ENCODE data around the gene NECAB3.

NECAB3 gene

GRCh38 chr20:33693289-33693688, 19.1 kb upstream of the NECAB3 start:
- H3K4me1 ChIP-seq (ENCODE audit: control insufficient read depth, insufficient read depth, low read length): peaks cover 2% of the 10 kb centered on the region
- H3K36me3 ChIP-seq (ENCODE audit: control insufficient read depth, insufficient read depth, low read length): no peaks in the 10 kb centered on the region
- H3K9me3 ChIP-seq (ENCODE audit: control insufficient read depth, insufficient read depth, low read length): no peaks in the 10 kb centered on the region

GRCh38 chr20:33689973-33690372, 15.7 kb upstream of the NECAB3 start:
- Histone ChIP-seq H3K4me3 (ENCODE audit: low read depth, low read length) (no peak overlapping the region), H3K9ac (ENCODE audit: low read depth, low read length) (no peak overlapping the region), H3K36me3 (ENCODE audit: control insufficient read depth, insufficient read depth, low read length) (no peaks in the 10 kb centered on the region), H3K4me1 (ENCODE audit: control insufficient read depth, insufficient read depth, low read length) (peaks cover 6% of the 10 kb centered on the region), H3K27me3 (ENCODE audit: control insufficient read depth, insufficient read depth, low read length) (peaks cover 12% of the 10 kb centered on the region), H3K9me3 (ENCODE audit: control insufficient read depth, insufficient read depth, low read length) (no peaks in the 10 kb centered on the region)

More at GRCh38 chr20:33693289-33693688, 19.1 kb upstream of the NECAB3 start:
- H3K4me3 ChIP-seq (ENCODE audit: low read depth, low read length): no peak overlapping the region
- H3K27me3 ChIP-seq (ENCODE audit: control insufficient read depth, insufficient read depth, low read length): peaks cover 11% of the 10 kb centered on the region
- H3K9ac ChIP-seq (ENCODE audit: low read depth, low read length): no peak overlapping the region

GRCh38 chr20:33689493-33689892, 15.3 kb upstream of the NECAB3 start:
- H3K36me3 ChIP-seq (ENCODE audit: control insufficient read depth, insufficient read depth, low read length): no peaks in the 10 kb centered on the region
- H3K4me1 ChIP-seq (ENCODE audit: control insufficient read depth, insufficient read depth, low read length): peaks cover 6% of the 10 kb centered on the region
- no peak overlapping the region for H3K9ac ChIP-seq (ENCODE audit: low read depth, low read length)
- H3K9me3 ChIP-seq (ENCODE audit: control insufficient read depth, insufficient read depth, low read length): no peaks in the 10 kb centered on the region
- H3K4me3 ChIP-seq (ENCODE audit: low read depth, low read length): no peak overlapping the region
- peaks cover 12% of the 10 kb centered on the region for H3K27me3 ChIP-seq (ENCODE audit: control insufficient read depth, insufficient read depth, low read length)

DNA sequence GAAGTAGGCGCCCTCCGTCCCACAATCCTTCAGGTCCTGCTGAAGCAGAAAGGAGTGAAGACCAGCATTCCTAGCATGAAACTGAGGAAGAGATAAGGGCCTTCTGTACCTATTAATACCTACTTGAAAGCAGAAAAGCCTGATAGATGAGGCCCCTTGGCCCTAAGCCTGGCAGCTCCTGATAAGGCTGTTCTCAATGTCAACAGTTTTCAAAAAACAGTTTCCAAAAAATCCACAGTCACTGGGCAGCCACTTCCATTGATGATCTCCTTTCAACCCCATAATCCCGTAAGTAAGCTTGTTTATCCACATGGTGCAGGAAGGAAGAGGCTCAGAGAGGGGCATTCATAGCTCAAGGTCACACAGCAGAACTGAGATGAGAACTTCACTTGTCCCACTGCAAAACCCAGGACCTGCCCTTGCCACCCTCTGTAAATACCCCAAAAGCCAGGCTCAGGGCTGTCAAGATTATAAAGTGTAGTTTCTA, 14.8 kb upstream of the NECAB3 start:
- Histone ChIP-seq H3K36me3 (ENCODE audit: control insufficient read depth, insufficient read depth, low read length) (no peaks in the 10 kb centered on the region), H3K27me3 (ENCODE audit: control insufficient read depth, insufficient read depth, low read length) (peaks cover 12% of the 10 kb centered on the region), H3K4me1 (ENCODE audit: control insufficient read depth, insufficient read depth, low read length) (peaks cover 8% of the 10 kb centered on the region), H3K4me3 (ENCODE audit: low read depth, low read length) (no peak overlapping the region), H3K9ac (ENCODE audit: low read depth, low read length) (no peak overlapping the region), H3K9me3 (ENCODE audit: control insufficient read depth, insufficient read depth, low read length) (no peaks in the 10 kb centered on the region)

DNA sequence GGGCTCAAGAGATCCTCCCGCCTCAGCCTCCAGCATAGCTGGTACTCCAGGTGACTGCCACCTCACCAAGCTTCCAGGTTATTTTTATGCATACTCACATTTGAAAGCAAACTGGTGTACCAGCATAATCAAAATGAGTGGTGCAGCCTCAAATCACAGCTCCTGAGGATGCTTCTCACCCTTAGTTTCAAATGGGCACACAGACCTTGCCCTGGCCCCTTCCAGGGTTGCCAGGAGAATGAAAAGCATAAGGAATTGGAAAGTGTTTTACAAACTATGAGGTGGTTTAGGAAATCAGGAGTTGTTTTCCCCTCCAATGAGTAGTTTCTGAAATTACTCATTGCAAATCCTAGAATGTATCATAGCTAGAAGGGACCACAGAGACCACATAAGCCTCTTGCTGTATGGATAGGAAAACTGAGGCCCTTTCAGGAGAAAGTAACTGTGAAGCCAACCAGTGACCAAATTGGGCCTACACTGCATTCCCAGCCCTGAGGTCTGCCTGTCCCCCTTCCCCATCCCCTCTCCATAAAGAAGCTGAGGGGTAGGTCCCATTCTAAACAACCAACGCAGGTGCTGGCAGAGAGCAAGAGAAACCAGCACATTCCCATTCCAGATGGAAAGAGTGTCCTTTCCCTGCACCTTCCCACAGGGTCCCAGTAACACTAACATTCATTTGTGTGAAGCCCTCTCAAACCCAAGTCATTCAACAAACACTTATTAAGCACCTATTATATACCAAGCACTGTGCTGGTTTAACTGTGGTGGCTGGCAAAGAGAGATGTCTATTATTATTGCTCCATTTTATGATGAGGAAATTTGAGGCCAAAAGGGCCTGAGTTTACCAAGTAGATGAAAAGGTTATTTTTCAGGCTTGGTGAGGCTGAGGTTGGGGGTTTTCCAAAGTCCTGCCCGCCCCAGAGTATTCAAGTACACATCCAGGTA, 14.0 kb upstream of the NECAB3 start:
- Histone ChIP-seq H3K36me3 (ENCODE audit: control insufficient read depth, insufficient read depth, low read length) (peaks cover 2% of the 10 kb centered on the region), H3K4me3 (ENCODE audit: low read depth, low read length) (no peak overlapping the region), H3K9me3 (ENCODE audit: control insufficient read depth, insufficient read depth, low read length) (no peaks in the 10 kb centered on the region), H3K4me1 (ENCODE audit: control insufficient read depth, insufficient read depth, low read length) (peaks cover 8% of the 10 kb centered on the region), H3K9ac (ENCODE audit: low read depth, low read length) (no peak overlapping the region), H3K27me3 (ENCODE audit: control insufficient read depth, insufficient read depth, low read length) (peaks cover 12% of the 10 kb centered on the region)

DNA sequence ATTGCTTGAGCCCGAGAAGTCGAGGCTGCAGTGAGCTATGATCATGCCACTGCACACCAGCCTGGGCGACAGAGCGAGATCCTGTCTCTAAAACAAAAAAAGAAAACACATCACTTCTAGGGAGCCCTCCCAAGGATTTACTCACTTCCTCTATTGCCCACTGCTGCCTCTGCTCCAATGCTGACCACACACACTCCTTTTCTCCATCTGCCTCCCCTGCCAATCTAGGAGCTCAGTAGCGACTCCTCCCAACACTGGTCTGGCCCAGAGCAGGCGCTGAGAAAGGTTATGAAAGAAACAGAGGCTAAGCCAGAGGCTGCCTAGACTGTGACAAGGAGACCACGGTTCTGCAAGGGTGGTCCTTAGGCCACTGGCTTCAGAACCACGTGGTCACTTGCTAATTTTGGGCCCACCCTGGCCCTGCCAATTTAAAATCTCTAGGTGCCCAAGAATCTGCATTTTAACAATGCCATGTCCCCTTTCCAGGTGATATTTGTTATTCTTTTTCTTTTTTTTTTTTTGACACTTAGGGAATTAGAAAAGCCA, 13.2 kb upstream of the NECAB3 start:
- Histone ChIP-seq H3K4me3 (ENCODE audit: low read depth, low read length) (no peak overlapping the region), H3K9ac (ENCODE audit: low read depth, low read length) (no peak overlapping the region), H3K27me3 (ENCODE audit: control insufficient read depth, insufficient read depth, low read length) (peaks cover 12% of the 10 kb centered on the region), H3K4me1 (ENCODE audit: control insufficient read depth, insufficient read depth, low read length) (peaks cover 8% of the 10 kb centered on the region), H3K36me3 (ENCODE audit: control insufficient read depth, insufficient read depth, low read length) (peaks cover 2% of the 10 kb centered on the region), H3K9me3 (ENCODE audit: control insufficient read depth, insufficient read depth, low read length) (no peaks in the 10 kb centered on the region)

DNA sequence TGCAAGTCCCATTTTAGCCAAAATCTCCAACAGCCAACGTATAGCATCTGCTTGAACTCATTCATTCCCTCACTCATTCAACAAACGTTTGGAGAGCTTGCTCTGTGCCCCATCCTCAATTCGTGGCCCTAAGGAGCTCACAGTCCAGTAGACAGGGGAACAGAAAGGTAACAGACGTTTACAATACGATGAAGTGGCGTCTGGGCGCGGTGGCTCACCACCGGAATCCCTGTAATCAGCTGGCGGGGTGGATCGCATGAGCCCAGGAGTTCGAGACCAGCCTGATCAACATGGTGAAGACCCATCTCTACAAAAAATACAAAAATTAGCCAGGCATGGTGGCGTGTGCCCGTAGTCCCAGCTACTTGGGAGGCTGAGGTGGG, 12.7 kb upstream of the NECAB3 start:
- no peak overlapping the region for H3K9ac ChIP-seq (ENCODE audit: low read depth, low read length)

GRCh38 chr20:33686100-33686983, 12.1 kb upstream of the NECAB3 start, which contains the start of gene E2F1:
E2F1 (minus strand) TSS chr20:33686385; CDS start chr20:33686264, 121 bp downstream.
- Histone ChIP-seq H3K4me3 (ENCODE audit: low read depth, low read length) (peak within 1 kb of the TSS; percentile 67), H3K9me3 (ENCODE audit: control insufficient read depth, insufficient read depth, low read length) (no peaks in the 10 kb centered on the region), H3K4me1 (ENCODE audit: control insufficient read depth, insufficient read depth, low read length) (peaks cover 8% of the 10 kb centered on the region), H3K36me3 (ENCODE audit: control insufficient read depth, insufficient read depth, low read length) (peaks cover 2% of the 10 kb centered on the region), H3K9ac (ENCODE audit: low read depth, low read length) (peak within 1 kb of the TSS; percentile 70), H3K27me3 (ENCODE audit: control insufficient read depth, insufficient read depth, low read length) (peaks cover 12% of the 10 kb centered on the region)

More for the DNA sequence above, 12.7 kb upstream of the NECAB3 start:
- H3K27me3 ChIP-seq (ENCODE audit: control insufficient read depth, insufficient read depth, low read length): peaks cover 12% of the 10 kb centered on the region
- peaks cover 2% of the 10 kb centered on the region for H3K36me3 ChIP-seq (ENCODE audit: control insufficient read depth, insufficient read depth, low read length)
- H3K9me3 ChIP-seq (ENCODE audit: control insufficient read depth, insufficient read depth, low read length): no peaks in the 10 kb centered on the region
- peak overlapping the region; percentile 59 for H3K4me3 ChIP-seq (ENCODE audit: low read depth, low read length)
- peaks cover 8% of the 10 kb centered on the region for H3K4me1 ChIP-seq (ENCODE audit: control insufficient read depth, insufficient read depth, low read length)

GRCh38 chr20:33685328-33686099, 11.3 kb upstream of the NECAB3 start:
- Histone ChIP-seq H3K9me3 (ENCODE audit: control insufficient read depth, insufficient read depth, low read length) (no peaks in the 10 kb centered on the region), H3K4me1 (ENCODE audit: control insufficient read depth, insufficient read depth, low read length) (peaks cover 8% of the 10 kb centered on the region), H3K27me3 (ENCODE audit: control insufficient read depth, insufficient read depth, low read length) (peaks cover 12% of the 10 kb centered on the region), H3K9ac (ENCODE audit: low read depth, low read length) (peak overlapping the region; percentile 70), H3K36me3 (ENCODE audit: control insufficient read depth, insufficient read depth, low read length) (peaks cover 2% of the 10 kb centered on the region), H3K4me3 (ENCODE audit: low read depth, low read length) (peak overlapping the region; percentile 67)

DNA sequence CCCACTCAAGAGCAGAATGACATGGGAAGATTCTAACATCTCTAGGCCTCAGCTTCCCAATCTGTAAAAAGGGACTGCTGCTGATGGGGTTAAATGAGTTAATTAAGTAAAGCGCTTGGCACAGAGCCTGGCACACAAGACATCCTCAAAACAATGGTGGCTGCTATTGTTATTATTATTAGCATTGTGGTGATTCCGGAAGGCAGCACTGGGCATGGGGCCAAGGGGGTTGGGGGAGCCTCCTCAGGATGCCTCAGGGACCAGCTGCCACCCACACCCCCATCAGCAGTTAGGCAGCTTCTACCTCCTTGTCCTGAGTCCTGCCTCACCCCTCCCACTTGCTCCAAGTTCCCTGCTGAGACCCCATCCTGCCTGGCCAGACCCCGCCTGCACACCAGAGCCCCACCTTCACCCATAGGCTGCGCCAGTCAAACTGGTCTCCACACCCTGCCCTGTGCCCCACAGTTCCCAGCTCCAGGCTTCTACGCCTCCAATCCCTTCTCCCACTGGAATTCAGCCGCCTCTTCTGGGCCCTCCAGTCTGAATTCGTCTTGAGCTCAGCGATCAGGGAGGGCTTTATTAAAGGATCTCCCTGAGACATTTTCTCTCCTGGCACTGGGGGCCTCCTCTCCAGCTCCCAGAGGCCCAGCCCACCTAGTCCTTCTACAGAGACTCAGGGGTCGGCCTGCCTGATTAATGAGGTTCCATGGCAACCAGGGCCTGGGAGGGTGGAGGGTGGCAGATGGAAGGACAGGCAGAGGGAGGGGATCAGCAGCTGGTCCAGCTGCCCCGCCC, 10.5 kb upstream of the NECAB3 start:
- Histone ChIP-seq H3K4me3 (ENCODE audit: low read depth, low read length) (peak overlapping the region; percentile 67), H3K36me3 (ENCODE audit: control insufficient read depth, insufficient read depth, low read length) (peaks cover 5% of the 10 kb centered on the region), H3K9me3 (ENCODE audit: control insufficient read depth, insufficient read depth, low read length) (no peaks in the 10 kb centered on the region), H3K9ac (ENCODE audit: low read depth, low read length) (peak overlapping the region; percentile 70), H3K4me1 (ENCODE audit: control insufficient read depth, insufficient read depth, low read length) (peaks cover 6% of the 10 kb centered on the region), H3K27me3 (ENCODE audit: control insufficient read depth, insufficient read depth, low read length) (peaks cover 9% of the 10 kb centered on the region)
